Natural killer cell (primary cell): ENCODE results near the gene M1AP. TPM values are rescaled to one million over a fixed set of nuclear protein-coding genes. Genes with fewer than 3 reads are reported as not detected.
A peak's percentile ranks its signal among the peaks of the same experiment; 100 is the strongest.

Experiments
- ATAC-seq, 3 donors: fragments of 150-1000 bp in 2 of 3; fragments of 200-7000 bp in 1 of 3; cut with Tn5 transposase; 1 replicate in 1 of 3; 2 replicates in 2 of 3; pipeline ENCODE4 v1.10.0; 2021; ENCODE audit warnings: mild to moderate bottlenecking in 2 of 3, moderate library complexity in 2 of 3
- DNase-seq, 2 donors: peaks; one replicate each; pipeline versions ENCODE4 v3.0.0 to v3.0.0-alpha.2; 2013 to 2021; ENCODE audit warnings: mixed read lengths in 1 of 2
- H3K27ac ChIP-seq: one replicate; pipeline ENCODE4 v1.5.1; 2013; ENCODE audit warnings: mild to moderate bottlenecking, low read length
- H3K27me3 ChIP-seq: one replicate; pipeline ENCODE4 v1.6.1; 2013; ENCODE audit warnings: low read length; ENCODE audit not compliant: control insufficient read depth, insufficient read depth
- H3K36me3 ChIP-seq: one replicate; pipeline ENCODE4 v1.6.1; 2013; ENCODE audit warnings: low read length; ENCODE audit not compliant: control insufficient read depth, insufficient read depth
- H3K4me1 ChIP-seq: one replicate; pipeline ENCODE4 v1.6.1; 2013; ENCODE audit warnings: low read length; ENCODE audit not compliant: control insufficient read depth, insufficient read depth
- H3K4me3 ChIP-seq: one replicate; pipeline ENCODE4 v1.5.1; 2013; ENCODE audit warnings: low read length
- H3K9me3 ChIP-seq: one replicate; pipeline ENCODE4 v1.6.1; 2013; ENCODE audit warnings: low read length; ENCODE audit not compliant: control insufficient read depth, insufficient read depth
- H3K27ac Mint-ChIP-seq, 2 donors: one replicate each; pipeline ENCODE4 v1.8.0; 2022; ENCODE audit warnings: mild to moderate bottlenecking in 2 of 2, mixed read lengths in 2 of 2, moderate library complexity in 1 of 2
- H3K27me3 Mint-ChIP-seq, 2 donors: one replicate each; pipeline ENCODE4 v1.8.0; 2022; ENCODE audit warnings: low read depth in 2 of 2, mixed read lengths in 2 of 2
- H3K36me3 Mint-ChIP-seq: one replicate; pipeline ENCODE4 v1.8.0; 2022; ENCODE audit warnings: mixed read lengths
- H3K4me1 Mint-ChIP-seq, 2 donors: one replicate each; pipeline ENCODE4 v1.8.0; 2022; ENCODE audit warnings: mixed read lengths in 2 of 2
- H3K4me3 Mint-ChIP-seq: one replicate; pipeline ENCODE4 v1.8.0; 2022; ENCODE audit warnings: mild to moderate bottlenecking, moderate library complexity, mixed read lengths
- H3K9me3 Mint-ChIP-seq, 2 donors: one replicate each; pipeline ENCODE4 v1.8.0; 2022; ENCODE audit warnings: mixed read lengths in 2 of 2
- WGBS: methylation state at CpG from one replicate; pipeline ENCODE4 v1.1.7; 2013; ENCODE audit warnings: missing lambda C conversion rate; ENCODE audit not compliant: insufficient coverage; 5-methylcytosine and 5-hydroxymethylcytosine counted together
- intact Hi-C: fragments of 100-400 bp; cut with micrococcal nuclease; formaldehyde crosslinking; loops from one replicate; pipeline ENCODE4 v1.14.2; 2022
- total RNA-seq, 4 donors: library from RNA; stranded (reverse); fragments of 120-200 nt in 1 of 4; gene quantifications; one replicate each; pipeline versions ENCODE4 v1.2.3 to v1.2.4, GENCODE V29; 2013 to 2022
- TF ChIP-seq, protein P1 (sequence below): fragments of 200-600 bp; IDR thresholded peaks from one replicate; pipeline ENCODE4 v1.8.0; 2022; ENCODE audit warnings: antibody characterized with exemption

M1AP gene
- total RNA-seq, 3 donors from 2014 or later (not counting 1 experiment from before 2014, with no cell fraction given) = not detected

DNA sequence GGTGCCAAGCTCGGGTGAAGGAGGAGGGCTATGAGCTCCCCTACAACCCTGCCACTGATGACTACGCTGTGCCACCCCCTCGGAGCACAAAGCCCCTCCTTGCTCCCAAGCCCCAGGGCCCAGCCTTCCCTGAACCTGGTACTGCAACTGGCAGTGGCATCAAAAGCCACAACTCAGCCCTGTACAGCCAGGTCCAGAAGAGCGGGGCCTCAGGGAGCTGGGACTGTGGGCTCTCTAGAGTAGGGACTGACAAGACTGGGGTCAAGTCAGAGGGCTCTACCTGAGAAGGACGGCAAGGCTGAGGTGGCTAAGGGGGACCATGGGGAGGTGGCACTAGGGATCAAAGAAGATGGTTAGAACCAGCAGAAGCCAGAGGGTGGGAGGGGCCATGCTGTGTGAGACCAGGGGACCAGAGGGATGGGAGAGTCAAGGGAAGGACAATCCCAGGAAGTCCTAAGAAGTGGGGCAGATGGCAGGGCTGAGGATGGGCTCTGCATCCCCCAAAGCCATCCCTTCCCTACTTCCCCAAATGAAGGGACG, 91.2 kb downstream of the M1AP start:
- no peak for ATAC-seq
- Mint-ChIP-seq H3K27ac (peak overlapping the region; percentile 48 to 89), H3K9me3 (no peaks in the 10 kb centered on the region), H3K27me3 (peaks cover 5 to 7% of the 10 kb centered on the region in 2 donors), H3K36me3 (no peaks in the 10 kb centered on the region), H3K4me1 (peaks cover 15 to 46% of the 10 kb centered on the region in 2 donors), H3K4me3 (no peak overlapping the region)
- no peak for DNase-seq
- H3K9me3 ChIP-seq = no peaks in the 10 kb centered on the region
- H3K27ac ChIP-seq = no peak overlapping the region
- TF ChIP-seq, protein P1, sequence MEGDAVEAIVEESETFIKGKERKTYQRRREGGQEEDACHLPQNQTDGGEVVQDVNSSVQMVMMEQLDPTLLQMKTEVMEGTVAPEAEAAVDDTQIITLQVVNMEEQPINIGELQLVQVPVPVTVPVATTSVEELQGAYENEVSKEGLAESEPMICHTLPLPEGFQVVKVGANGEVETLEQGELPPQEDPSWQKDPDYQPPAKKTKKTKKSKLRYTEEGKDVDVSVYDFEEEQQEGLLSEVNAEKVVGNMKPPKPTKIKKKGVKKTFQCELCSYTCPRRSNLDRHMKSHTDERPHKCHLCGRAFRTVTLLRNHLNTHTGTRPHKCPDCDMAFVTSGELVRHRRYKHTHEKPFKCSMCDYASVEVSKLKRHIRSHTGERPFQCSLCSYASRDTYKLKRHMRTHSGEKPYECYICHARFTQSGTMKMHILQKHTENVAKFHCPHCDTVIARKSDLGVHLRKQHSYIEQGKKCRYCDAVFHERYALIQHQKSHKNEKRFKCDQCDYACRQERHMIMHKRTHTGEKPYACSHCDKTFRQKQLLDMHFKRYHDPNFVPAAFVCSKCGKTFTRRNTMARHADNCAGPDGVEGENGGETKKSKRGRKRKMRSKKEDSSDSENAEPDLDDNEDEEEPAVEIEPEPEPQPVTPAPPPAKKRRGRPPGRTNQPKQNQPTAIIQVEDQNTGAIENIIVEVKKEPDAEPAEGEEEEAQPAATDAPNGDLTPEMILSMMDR = no peak
- WGBS = 91% methylated on average over 5 of the region's 6 CpGs
- H3K4me3 ChIP-seq = no peak overlapping the region
- H3K36me3 ChIP-seq = peaks cover 6% of the 10 kb centered on the region
- H3K4me1 ChIP-seq = peaks cover 24% of the 10 kb centered on the region
- intact Hi-C loops = no loop called here
- no peaks in the 10 kb centered on the region for H3K27me3 ChIP-seq

DNA sequence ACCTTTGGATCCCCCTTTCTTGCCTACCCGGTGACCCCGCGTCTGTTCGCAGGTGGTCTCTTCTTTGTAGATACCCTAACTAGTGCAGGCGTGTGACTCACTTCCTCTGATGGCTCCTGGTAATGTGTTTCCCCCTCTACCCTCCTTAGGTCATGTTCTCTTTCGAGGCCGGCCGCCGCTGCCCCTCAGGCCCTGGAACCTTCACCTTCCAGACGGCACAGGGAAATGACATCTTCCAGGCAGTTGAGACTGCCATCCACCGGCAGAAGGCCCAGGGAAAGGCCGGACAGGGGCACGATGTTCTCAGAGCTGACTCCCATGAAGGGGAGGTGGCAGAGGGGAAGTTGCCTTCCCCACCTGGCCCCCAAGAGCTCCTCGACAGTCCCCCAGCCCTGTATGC, 92.0 kb downstream of the M1AP start:
- TF ChIP-seq, protein P1 = no peak
- intact Hi-C loops = no loop called here
- peaks cover 7 to 15% of the 10 kb centered on the region in 2 donors for H3K27me3 Mint-ChIP-seq
- no peak overlapping the region for H3K4me3 ChIP-seq
- H3K27ac ChIP-seq = peak overlapping the region; percentile 66
- H3K27me3 ChIP-seq = no peaks in the 10 kb centered on the region
- no peak for DNase-seq
- H3K9me3 ChIP-seq = no peaks in the 10 kb centered on the region
- H3K4me1 ChIP-seq = peaks cover 24% of the 10 kb centered on the region
- H3K36me3 Mint-ChIP-seq = no peaks in the 10 kb centered on the region
- 88% methylated on average over 14 of the region's 14 CpGs for WGBS
- H3K4me3 Mint-ChIP-seq = peak overlapping the region; percentile 92
- peaks cover 6% of the 10 kb centered on the region for H3K36me3 ChIP-seq
- H3K27ac Mint-ChIP-seq = peak overlapping the region; percentile 48 to 89
- H3K4me1 Mint-ChIP-seq = peaks cover 15 to 42% of the 10 kb centered on the region in 2 donors
- ATAC-seq = no peak
- no peaks in the 10 kb centered on the region for H3K9me3 Mint-ChIP-seq

DNA sequence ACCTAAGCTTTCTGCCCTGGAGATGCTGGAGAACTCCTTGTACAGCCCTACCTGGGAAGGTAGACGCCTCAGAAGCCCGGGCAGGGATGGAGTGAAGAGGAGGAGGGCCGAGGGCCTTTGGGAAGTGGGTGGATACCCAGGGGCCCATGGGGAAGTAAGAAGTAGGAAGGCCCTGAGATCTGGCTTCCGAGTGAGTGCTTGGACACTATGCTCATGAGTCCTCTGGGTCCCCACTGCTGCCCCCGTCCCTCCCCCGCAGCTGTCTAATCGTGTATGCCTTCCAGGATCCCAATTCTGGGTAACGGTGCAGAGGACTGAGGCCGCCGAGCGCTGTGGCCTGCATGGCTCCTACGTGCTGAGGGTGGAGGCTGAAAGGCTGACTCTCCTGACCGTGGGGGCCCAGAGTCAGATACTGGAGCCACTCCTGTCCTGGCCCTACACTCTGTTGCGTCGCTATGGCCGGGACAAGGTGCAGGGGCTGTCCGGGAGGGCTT, 92.5 kb downstream of the M1AP start:
- Histone ChIP-seq H3K4me3 (peak overlapping the region; percentile 70), H3K27me3 (no peaks in the 10 kb centered on the region), H3K9me3 (no peaks in the 10 kb centered on the region), H3K36me3 (peaks cover 6% of the 10 kb centered on the region), H3K4me1 (peaks cover 24% of the 10 kb centered on the region), H3K27ac (peak overlapping the region; percentile 66)
- TF ChIP-seq, protein P1 = no peak
- WGBS = 66% methylated on average over 17 of the region's 17 CpGs
- peak overlapping the region; percentile 80 to 89 for H3K27ac Mint-ChIP-seq
- ATAC-seq (no peak), DNase-seq (no peak)
- peaks cover 14 to 42% of the 10 kb centered on the region in 2 donors for H3K4me1 Mint-ChIP-seq
- peaks cover 10 to 20% of the 10 kb centered on the region in 2 donors for H3K27me3 Mint-ChIP-seq
- H3K4me3 Mint-ChIP-seq = peak overlapping the region; percentile 92
- no peaks in the 10 kb centered on the region for H3K36me3 Mint-ChIP-seq
- H3K9me3 Mint-ChIP-seq = no peaks in the 10 kb centered on the region
- intact Hi-C loops = no loop called here
